ENCODE results near the gene VRK1.

VRK1 gene

GRCh38 chr14:96847451-96847850 is 50.3 kb downstream of the VRK1 start:
- no peak overlapping the region for H3K4me2 ChIP-seq (ENCODE audit: insufficient read depth, low read length)
- H3K4me3 ChIP-seq (ENCODE audit: low read depth in 1 of 2, low read length in 2 of 2): no peak overlapping the region
- H2AFZ ChIP-seq (ENCODE audit: low read depth, low read length): no peak overlapping the region
- ATAC-seq (ENCODE audit: insufficient read depth, low read depth) (no peak), DNase-seq (no peak)
- no peaks in the 10 kb centered on the region for H3K9me3 ChIP-seq (ENCODE audit: insufficient read depth, low read length, severe bottlenecking)
- H3K27ac ChIP-seq (ENCODE audit: low read length): no peak overlapping the region
- H3K79me2 ChIP-seq (ENCODE audit: insufficient read depth, low read length): peaks cover 54% of the 10 kb centered on the region
- no peak for TF ChIP-seq EZH2 (IDR thresholded peaks at IDR 0.05; ENCODE audit: borderline replicate concordance, low read depth, low read length, severe bottlenecking)
- no peak for TF ChIP-seq CTCF (IDR thresholded peaks at IDR 0.05; ENCODE audit: borderline replicate concordance, extremely low read depth, low read length, poor library complexity, severe bottlenecking)
- H3K4me1 ChIP-seq (ENCODE audit: insufficient read depth, low read length): no peaks in the 10 kb centered on the region
- no peaks in the 10 kb centered on the region for H3K27me3 ChIP-seq (ENCODE audit: insufficient read depth, low read length, poor library complexity)
- no peaks in the 10 kb centered on the region; the same call in 1 of the 2 replicates for H4K20me1 ChIP-seq (ENCODE audit: insufficient read depth, low read length)
- peaks cover 85% of the 10 kb centered on the region for H3K36me3 ChIP-seq (ENCODE audit: insufficient read depth, low read length)
- no peak overlapping the region for H3K9ac ChIP-seq (ENCODE audit: low read depth, low read length)

GRCh38 chr14:96848011-96848410 is 50.8 kb downstream of the VRK1 start:
- Histone ChIP-seq H2AFZ (ENCODE audit: low read depth, low read length) (no peak overlapping the region), H3K9me3 (ENCODE audit: insufficient read depth, low read length, severe bottlenecking) (no peaks in the 10 kb centered on the region), H3K79me2 (ENCODE audit: insufficient read depth, low read length) (peaks cover 51% of the 10 kb centered on the region), H3K9ac (ENCODE audit: low read depth, low read length) (no peak overlapping the region), H3K27ac (ENCODE audit: low read length) (no peak overlapping the region), H3K27me3 (ENCODE audit: insufficient read depth, low read length, poor library complexity) (no peaks in the 10 kb centered on the region), H3K4me3 (ENCODE audit: low read depth in 1 of 2, low read length in 2 of 2) (no peak overlapping the region), H4K20me1 (ENCODE audit: insufficient read depth, low read length) (no peaks in the 10 kb centered on the region; the same call in 1 of the 2 replicates), H3K4me2 (ENCODE audit: insufficient read depth, low read length) (no peak overlapping the region), H3K4me1 (ENCODE audit: insufficient read depth, low read length) (no peaks in the 10 kb centered on the region), H3K36me3 (ENCODE audit: insufficient read depth, low read length) (peaks cover 87% of the 10 kb centered on the region)
- DNase-seq (no peak), ATAC-seq (ENCODE audit: insufficient read depth, low read depth) (no peak)
- TF ChIP-seq CTCF (IDR thresholded peaks at IDR 0.05; ENCODE audit: borderline replicate concordance, extremely low read depth, low read length, poor library complexity, severe bottlenecking): no peak
- TF ChIP-seq EZH2 (IDR thresholded peaks at IDR 0.05; ENCODE audit: borderline replicate concordance, low read depth, low read length, severe bottlenecking): no peak

- H3K4me2 ChIP-seq (ENCODE audit: insufficient read depth, low read length): no peak overlapping the region
- no peak overlapping the region for H2AFZ ChIP-seq (ENCODE audit: low read depth, low read length)
- DNase-seq (no peak), ATAC-seq (ENCODE audit: insufficient read depth, low read depth) (no peak)
- H3K79me2 ChIP-seq (ENCODE audit: insufficient read depth, low read length): peaks cover 49% of the 10 kb centered on the region
- peaks cover 4% of the 10 kb centered on the region; the same call in 1 of the 2 replicates for H4K20me1 ChIP-seq (ENCODE audit: insufficient read depth, low read length)
- H3K27me3 ChIP-seq (ENCODE audit: insufficient read depth, low read length, poor library complexity): no peaks in the 10 kb centered on the region
- no peak overlapping the region for H3K9ac ChIP-seq (ENCODE audit: low read depth, low read length)
- TF ChIP-seq CTCF (IDR thresholded peaks at IDR 0.05; ENCODE audit: borderline replicate concordance, extremely low read depth, low read length, poor library complexity, severe bottlenecking) (no peak), EZH2 (IDR thresholded peaks at IDR 0.05; ENCODE audit: borderline replicate concordance, low read depth, low read length, severe bottlenecking) (no peak)
- no peaks in the 10 kb centered on the region for H3K9me3 ChIP-seq (ENCODE audit: insufficient read depth, low read length, severe bottlenecking)
- H3K27ac ChIP-seq (ENCODE audit: low read length): no peak overlapping the region
- no peaks in the 10 kb centered on the region for H3K4me1 ChIP-seq (ENCODE audit: insufficient read depth, low read length)
- H3K4me3 ChIP-seq (ENCODE audit: low read depth in 1 of 2, low read length in 2 of 2): no peak overlapping the region
- H3K36me3 ChIP-seq (ENCODE audit: insufficient read depth, low read length): peaks cover 92% of the 10 kb centered on the region
Observed at GRCh38 chr14:96849733-96850132, 52.6 kb downstream of the VRK1 start.

Data from DND-41 (cell line).